Loucy (cell line): Measurements from ENCODE around the gene MYADM.

Experiments
- EZH2phosphoT487 ChIP-seq: fragments of 200-600 bp; IDR thresholded peaks from 2 replicates; pipeline ENCODE4 v1.6.1; 2018; ENCODE audit warnings: antibody characterized with exemption, mild to moderate bottlenecking, moderate library complexity, borderline replicate concordance
- TF ChIP-seq, protein P1 (sequence below): fragments of 200-600 bp; sonication (generic); conservative IDR thresholded peaks from 2 replicates; pipeline ENCODE4 v1.5.1; 2014; ENCODE audit warnings: mild to moderate bottlenecking, antibody characterized with exemption, low read length

GRCh38 chr19:53907193-53907581, 39.5 kb downstream of the MYADM start:
- TF ChIP-seq, protein P1, sequence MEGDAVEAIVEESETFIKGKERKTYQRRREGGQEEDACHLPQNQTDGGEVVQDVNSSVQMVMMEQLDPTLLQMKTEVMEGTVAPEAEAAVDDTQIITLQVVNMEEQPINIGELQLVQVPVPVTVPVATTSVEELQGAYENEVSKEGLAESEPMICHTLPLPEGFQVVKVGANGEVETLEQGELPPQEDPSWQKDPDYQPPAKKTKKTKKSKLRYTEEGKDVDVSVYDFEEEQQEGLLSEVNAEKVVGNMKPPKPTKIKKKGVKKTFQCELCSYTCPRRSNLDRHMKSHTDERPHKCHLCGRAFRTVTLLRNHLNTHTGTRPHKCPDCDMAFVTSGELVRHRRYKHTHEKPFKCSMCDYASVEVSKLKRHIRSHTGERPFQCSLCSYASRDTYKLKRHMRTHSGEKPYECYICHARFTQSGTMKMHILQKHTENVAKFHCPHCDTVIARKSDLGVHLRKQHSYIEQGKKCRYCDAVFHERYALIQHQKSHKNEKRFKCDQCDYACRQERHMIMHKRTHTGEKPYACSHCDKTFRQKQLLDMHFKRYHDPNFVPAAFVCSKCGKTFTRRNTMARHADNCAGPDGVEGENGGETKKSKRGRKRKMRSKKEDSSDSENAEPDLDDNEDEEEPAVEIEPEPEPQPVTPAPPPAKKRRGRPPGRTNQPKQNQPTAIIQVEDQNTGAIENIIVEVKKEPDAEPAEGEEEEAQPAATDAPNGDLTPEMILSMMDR: no peak
- no peak for TF ChIP-seq EZH2phosphoT487
